Keratinocyte (primary cell): Measurements from ENCODE around the gene RESP18. TPM values are rescaled to one million over a fixed set of nuclear protein-coding genes. Genes with fewer than 3 reads are reported as not detected.
"Not testable (repeated sequence)": the region's sequence is repeated elsewhere in the genome, so short reads cannot be mapped to it uniquely, and the experiment has no call there.

Source experiments
- DNase-seq: peaks from one replicate; pipeline ENCODE4 v3.0.0-alpha.2; 2011; ENCODE audit warnings: low read depth, missing footprints, low spot score
- FAIRE-seq: peaks from 2 replicates; lab custom pipeline; 2011; peaks lifted over from hg19 to GRCh38; lab: Jason Lieb, UNC
- H2AFZ ChIP-seq: 2 replicates; pipeline ENCODE4 v1.6.0; 2012; ENCODE audit warnings: low read length, control low read depth, inconsistent platforms; ENCODE audit not compliant: control insufficient read depth
- H3K27ac ChIP-seq: 2 replicates; pipeline ENCODE4 v1.5.1; 2011; ENCODE audit warnings: low read length; ENCODE audit not compliant: control insufficient read depth, insufficient read depth
- H3K27me3 ChIP-seq: 3 replicates; pipeline ENCODE4 v1.6.0; 2011; ENCODE audit warnings: low read length; ENCODE audit not compliant: control insufficient read depth, insufficient read depth; ENCODE audit errors: extremely low read depth
- H3K36me3 ChIP-seq, 2 experiments: 2 replicates in 1 of 2; 3 replicates in 1 of 2; pipeline ENCODE4 v1.5.1; 2011; ENCODE audit warnings: low read length in 2 of 2, mild to moderate bottlenecking in 1 of 2; ENCODE audit not compliant: control insufficient read depth in 2 of 2, insufficient read depth in 2 of 2; ENCODE audit errors: extremely low read depth in 1 of 2
- H3K4me1 ChIP-seq: 3 replicates; pipeline ENCODE4 v1.5.1; 2011; ENCODE audit warnings: low read length; ENCODE audit not compliant: control insufficient read depth, insufficient read depth; ENCODE audit errors: extremely low read depth
- H3K4me2 ChIP-seq: 3 replicates; pipeline ENCODE4 v1.6.0; 2011; ENCODE audit warnings: low read depth, low read length; ENCODE audit not compliant: control insufficient read depth, insufficient read depth; ENCODE audit errors: extremely low read depth
- H3K4me3 ChIP-seq, 3 experiments: fragments of 200-600 bp in 1 of 3; sonication (generic) in 1 of 3; 2 replicates in 2 of 3; 3 replicates in 1 of 3; pipeline ENCODE4 v1.5.1; 2011 to 2016; ENCODE audit warnings: low read length in 3 of 3, mild to moderate bottlenecking in 3 of 3, control low read depth in 2 of 3, inconsistent platforms in 1 of 3, low read depth in 1 of 3, mixed read lengths in 1 of 3, mixed run types in 1 of 3, moderate library complexity in 1 of 3; ENCODE audit not compliant: control insufficient read depth in 2 of 3, insufficient read depth in 2 of 3; ENCODE audit errors: extremely low read depth in 1 of 3
- H3K79me2 ChIP-seq: 2 replicates; pipeline ENCODE4 v1.6.0; 2012; ENCODE audit warnings: low read length; ENCODE audit not compliant: control insufficient read depth, insufficient read depth
- H3K9ac ChIP-seq: 3 replicates; pipeline ENCODE4 v1.6.0; 2011; ENCODE audit warnings: low read length; ENCODE audit not compliant: control insufficient read depth, insufficient read depth; ENCODE audit errors: extremely low read depth
- H3K9me1 ChIP-seq: 3 replicates; pipeline ENCODE4 v1.6.0; 2011; ENCODE audit warnings: low read length; ENCODE audit not compliant: control insufficient read depth, insufficient read depth; ENCODE audit errors: extremely low read depth
- H3K9me3 ChIP-seq: 2 replicates; pipeline ENCODE4 v1.5.1; 2012; ENCODE audit warnings: low read depth, low read length; ENCODE audit not compliant: control insufficient read depth
- H4K20me1 ChIP-seq: 3 replicates; pipeline ENCODE4 v1.6.0; 2011; ENCODE audit warnings: low read length; ENCODE audit not compliant: control insufficient read depth, insufficient read depth; ENCODE audit errors: extremely low read depth
- CTCF ChIP-seq, 3 experiments: IDR thresholded peaks in 1 of 3; conservative IDR thresholded peaks in 1 of 3; optimal IDR thresholded peaks in 1 of 3; 2 replicates in 2 of 3; 3 replicates in 1 of 3; pipeline versions ENCODE3 to v1.5.1; 2011; ENCODE audit warnings: low read length in 3 of 3, mild to moderate bottlenecking in 3 of 3, moderate library complexity in 2 of 3, control low read depth in 1 of 3, inconsistent platforms in 1 of 3; ENCODE audit not compliant: insufficient read depth in 2 of 3; ENCODE audit errors: extremely low read depth in 1 of 3
- EZH2 ChIP-seq: IDR thresholded peaks from one replicate; pipeline ENCODE4 v1.6.1; 2012; ENCODE audit warnings: inconsistent platforms, mild to moderate bottlenecking, low read length, moderate library complexity
- dilution Hi-C: fragments of 300-500 bp; cut with MboI; formaldehyde crosslinking; loops from one replicate; pipeline ENCODE4 v1.7.0; 2020; ENCODE audit warnings: low sequenced_read_pairs; ENCODE audit not compliant: extremely low pct_ligation_motif_present
- polyA plus RNA-seq, 5 experiments: library from polyadenylated mRNA; depleted of rRNA in 3 of 5; stranded (reverse) in 3 of 5; stranded (forward) in 1 of 5; unstranded in 1 of 5; fragments of >200 nt; gene quantifications; 1 replicate in 1 of 5; 2 replicates in 3 of 5; 3 replicates in 1 of 5; pipeline versions ENCODE4 v1.2.1 to v1.2.3, GENCODE V29; 2011 to 2012; ENCODE audit warnings: missing spikeins in 2 of 5, low read depth in 1 of 5, low replicate concordance in 1 of 5

The RESP18 gene
- polyA plus RNA-seq, 1 donor (not counting 4 experiments of a cell fraction or from before 2014, with no cell fraction given): not detected

- Histone ChIP-seq H3K27me3 (peaks cover 9% of the 10 kb centered on the region), H3K4me1 (no peaks in the 10 kb centered on the region), H3K4me2 (no peak overlapping the region), H3K27ac (no peak overlapping the region), H4K20me1 (no peaks in the 10 kb centered on the region), H3K79me2 (no peaks in the 10 kb centered on the region), H3K9ac (no peak overlapping the region), H3K4me3 (no peak overlapping the region), H3K9me3 (no peaks in the 10 kb centered on the region), H2AFZ (no peak overlapping the region), H3K36me3 (no peaks in the 10 kb centered on the region), H3K9me1 (no peaks in the 10 kb centered on the region)
- TF ChIP-seq CTCF (optimal IDR thresholded peaks at IDR 0.05 in 1 of 3, IDR thresholded peaks at IDR 0.05 in 1 of 3, conservative IDR thresholded peaks at IDR 0.05 in 1 of 3; ENCODE audit: extremely low read depth in 1 of 3, insufficient read depth in 2 of 3, low read length in 3 of 3): no peak
- TF ChIP-seq EZH2: no peak
- dilution Hi-C loops: no loop called here
- FAIRE-seq (no peak), DNase-seq (no peak)
Measured at GRCh38 chr2:219323434-219323833, 9.1 kb downstream of the RESP18 start.

GRCh38 chr2:219314804-219315468 lies 17.6 kb downstream of the RESP18 start:
- Histone ChIP-seq H3K9me3 (no peaks in the 10 kb centered on the region), H3K79me2 (no peaks in the 10 kb centered on the region), H2AFZ (no peak overlapping the region), H3K9me1 (no peaks in the 10 kb centered on the region), H3K4me3 (no peak overlapping the region), H3K36me3 (no peaks in the 10 kb centered on the region), H3K27me3 (peaks cover under 1% of the 10 kb centered on the region), H4K20me1 (no peaks in the 10 kb centered on the region), H3K27ac (no peak overlapping the region), H3K9ac (no peak overlapping the region), H3K4me1 (no peaks in the 10 kb centered on the region), H3K4me2 (no peak overlapping the region)
- FAIRE-seq (no peak), DNase-seq (no peak)
- dilution Hi-C loops: no loop called here
- no peak for TF ChIP-seq CTCF (optimal IDR thresholded peaks at IDR 0.05 in 1 of 3, IDR thresholded peaks at IDR 0.05 in 1 of 3, conservative IDR thresholded peaks at IDR 0.05 in 1 of 3; ENCODE audit: extremely low read depth in 1 of 3, insufficient read depth in 2 of 3, low read length in 3 of 3)
- TF ChIP-seq EZH2: no peak

GRCh38 chr2:219312683-219313263 lies 19.8 kb downstream of the RESP18 start:
- not testable (repeated sequence) for H3K9me1 ChIP-seq, FAIRE-seq, H3K79me2 ChIP-seq

More at GRCh38 chr2:219312683-219313263, 19.8 kb downstream of the RESP18 start:
- H3K4me1 ChIP-seq, dilution Hi-C loops, H3K27ac ChIP-seq, H3K36me3 ChIP-seq, H3K4me3 ChIP-seq, DNase-seq, H3K4me2 ChIP-seq, H2AFZ ChIP-seq, H3K9me3 ChIP-seq, H4K20me1 ChIP-seq, H3K9ac ChIP-seq: not testable (repeated sequence)
- peaks cover 16% of the 10 kb centered on the region for H3K27me3 ChIP-seq
